ENCODE data around the gene TMEM184A. TPM values are rescaled to one million over a fixed set of nuclear protein-coding genes. Genes with fewer than 3 reads are reported as not detected.

TMEM184A gene
- total and polyA plus RNA-seq, 2 experiments from 2014 or later: 0.18 to 0.66 TPM

DNA sequence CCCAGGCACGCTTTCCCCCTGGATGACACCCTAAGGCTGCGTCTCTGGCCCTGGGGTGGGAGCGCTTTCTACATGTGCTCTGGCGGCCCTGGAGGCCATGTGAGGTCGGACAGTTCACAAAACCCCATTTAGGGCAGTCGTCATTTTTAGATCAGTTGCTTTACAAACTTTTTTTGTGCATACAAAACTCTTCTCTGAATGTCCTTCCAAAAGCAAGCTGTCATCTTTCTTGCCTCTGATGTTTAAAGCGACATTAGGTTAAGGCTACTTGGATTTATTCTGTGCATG, 19.6 kb downstream of the TMEM184A start:
- DNase-seq (ENCODE audit: low spot score) (peak; percentile 5), ATAC-seq (no peak)
- Mint-ChIP-seq H3K27me3 (ENCODE audit: insufficient read depth, low read depth, poor library complexity) (peaks cover 23% of the 10 kb centered on the region), H3K4me1 (peaks cover 39% of the 10 kb centered on the region), H3K36me3 (ENCODE audit: low read depth) (peaks cover 3% of the 10 kb centered on the region; the same call in 1 of the 3 replicates), H3K9me3 (no peaks in the 10 kb centered on the region), H3K4me3 (peak overlapping the region; percentile 34; the same call in 1 of the 3 replicates), H3K27ac (peak overlapping the region; percentile 81; the same call in 1 of the 2 replicates)
- Histone ChIP-seq H3K27me3 (ENCODE audit: insufficient read depth) (no peaks in the 10 kb centered on the region), H4K20me1 (replicated peaks; ENCODE audit: insufficient read depth) (peaks cover 3% of the 10 kb centered on the region; the same call in 1 of the 2 replicates), H3K4me1 (ENCODE audit: insufficient read depth) (peaks cover 20% of the 10 kb centered on the region), H3K9me2 (ENCODE audit: insufficient read depth) (no peaks in the 10 kb centered on the region), H3K36me3 (ENCODE audit: insufficient read depth) (no peaks in the 10 kb centered on the region), H3K4me2 (peak overlapping the region; percentile 64), H3K79me2 (replicated peaks; ENCODE audit: insufficient read depth) (peaks cover 65% of the 10 kb centered on the region), H3K27ac (ENCODE audit: low read depth) (peak overlapping the region; percentile 90), H3F3A (replicated peaks; ENCODE audit: low read depth) (0 out of 2 replicates have a peak, but pooled peaks cover 11% of the 10 kb centered on the region), H3K4me3 (no peak overlapping the region; the same call in 1 of the 2 replicates), H2AFZ (no peak overlapping the region)
- TF ChIP-seq POLR2AphosphoS5 (IDR thresholded peaks at IDR 0.05; ENCODE audit: low read depth) (no peak), EZH2 (IDR thresholded peaks at IDR 0.05; ENCODE audit: low read depth, unreplicated experiment) (no peak), NANOG (IDR thresholded peaks at IDR 0.05; ENCODE audit: borderline replicate concordance) (no peak)
- TF ChIP-seq, protein P1, sequence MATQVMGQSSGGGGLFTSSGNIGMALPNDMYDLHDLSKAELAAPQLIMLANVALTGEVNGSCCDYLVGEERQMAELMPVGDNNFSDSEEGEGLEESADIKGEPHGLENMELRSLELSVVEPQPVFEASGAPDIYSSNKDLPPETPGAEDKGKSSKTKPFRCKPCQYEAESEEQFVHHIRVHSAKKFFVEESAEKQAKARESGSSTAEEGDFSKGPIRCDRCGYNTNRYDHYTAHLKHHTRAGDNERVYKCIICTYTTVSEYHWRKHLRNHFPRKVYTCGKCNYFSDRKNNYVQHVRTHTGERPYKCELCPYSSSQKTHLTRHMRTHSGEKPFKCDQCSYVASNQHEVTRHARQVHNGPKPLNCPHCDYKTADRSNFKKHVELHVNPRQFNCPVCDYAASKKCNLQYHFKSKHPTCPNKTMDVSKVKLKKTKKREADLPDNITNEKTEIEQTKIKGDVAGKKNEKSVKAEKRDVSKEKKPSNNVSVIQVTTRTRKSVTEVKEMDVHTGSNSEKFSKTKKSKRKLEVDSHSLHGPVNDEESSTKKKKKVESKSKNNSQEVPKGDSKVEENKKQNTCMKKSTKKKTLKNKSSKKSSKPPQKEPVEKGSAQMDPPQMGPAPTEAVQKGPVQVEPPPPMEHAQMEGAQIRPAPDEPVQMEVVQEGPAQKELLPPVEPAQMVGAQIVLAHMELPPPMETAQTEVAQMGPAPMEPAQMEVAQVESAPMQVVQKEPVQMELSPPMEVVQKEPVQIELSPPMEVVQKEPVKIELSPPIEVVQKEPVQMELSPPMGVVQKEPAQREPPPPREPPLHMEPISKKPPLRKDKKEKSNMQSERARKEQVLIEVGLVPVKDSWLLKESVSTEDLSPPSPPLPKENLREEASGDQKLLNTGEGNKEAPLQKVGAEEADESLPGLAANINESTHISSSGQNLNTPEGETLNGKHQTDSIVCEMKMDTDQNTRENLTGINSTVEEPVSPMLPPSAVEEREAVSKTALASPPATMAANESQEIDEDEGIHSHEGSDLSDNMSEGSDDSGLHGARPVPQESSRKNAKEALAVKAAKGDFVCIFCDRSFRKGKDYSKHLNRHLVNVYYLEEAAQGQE (IDR thresholded peaks at IDR 0.05; ENCODE audit: unreplicated experiment): no peak

DNA sequence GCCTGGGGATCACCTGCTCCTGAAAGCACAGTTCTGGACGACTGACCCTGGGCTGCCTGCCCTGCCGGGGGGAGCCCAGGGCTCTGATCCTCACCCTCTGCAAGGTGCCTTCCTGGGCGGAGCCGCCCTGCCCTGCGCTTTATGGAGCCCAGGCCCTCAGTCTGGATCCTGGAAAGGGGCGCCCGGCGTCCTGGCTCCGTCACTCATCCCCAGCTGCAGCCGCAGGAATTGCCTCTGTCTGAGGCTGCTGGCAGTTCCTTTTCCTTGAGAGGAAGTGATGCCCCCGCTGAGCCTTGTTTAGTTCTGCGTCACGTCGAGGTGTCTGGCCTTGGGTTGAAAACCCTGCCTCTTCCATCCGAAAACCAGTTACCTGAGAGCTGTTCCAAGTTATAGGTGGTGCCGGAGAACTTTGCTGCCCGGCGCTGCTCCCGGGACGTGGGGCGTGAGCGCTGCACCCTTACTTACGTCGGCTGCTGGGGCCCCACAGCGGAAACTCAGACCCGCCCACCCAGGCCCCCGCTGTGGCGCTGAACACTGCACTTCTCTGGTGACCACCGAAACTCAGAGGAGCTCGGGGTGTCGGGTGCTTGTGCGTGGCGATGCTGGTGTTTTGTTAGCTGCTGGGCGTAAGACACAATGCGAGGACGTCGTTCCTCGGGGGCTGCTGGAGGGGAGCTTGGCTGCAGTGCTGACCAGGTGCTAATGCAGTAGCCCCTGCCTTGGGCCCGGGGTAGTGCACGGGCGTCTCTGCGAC, 20.1 kb downstream of the TMEM184A start:
- peaks cover 24% of the 10 kb centered on the region for H3K27me3 Mint-ChIP-seq (ENCODE audit: insufficient read depth, low read depth, poor library complexity)
- H3K27me3 ChIP-seq (ENCODE audit: insufficient read depth): no peaks in the 10 kb centered on the region
- H3K4me1 Mint-ChIP-seq: peaks cover 39% of the 10 kb centered on the region
- no peak overlapping the region for H3K27ac Mint-ChIP-seq
- H3K4me1 ChIP-seq (ENCODE audit: insufficient read depth): peaks cover 20% of the 10 kb centered on the region
- no peaks in the 10 kb centered on the region for H3K36me3 ChIP-seq (ENCODE audit: insufficient read depth)
- peak overlapping the region; percentile 90 for H3K27ac ChIP-seq (ENCODE audit: low read depth)
- no peaks in the 10 kb centered on the region for H3K9me3 Mint-ChIP-seq
- no peaks in the 10 kb centered on the region for H3K9me2 ChIP-seq (ENCODE audit: insufficient read depth)
- ATAC-seq: no peak
- H3K4me3 ChIP-seq: no peak overlapping the region; the same call in 1 of the 2 replicates
- H2AFZ ChIP-seq: no peak overlapping the region
- no peak overlapping the region for H3K4me2 ChIP-seq
- TF ChIP-seq, protein P2, sequence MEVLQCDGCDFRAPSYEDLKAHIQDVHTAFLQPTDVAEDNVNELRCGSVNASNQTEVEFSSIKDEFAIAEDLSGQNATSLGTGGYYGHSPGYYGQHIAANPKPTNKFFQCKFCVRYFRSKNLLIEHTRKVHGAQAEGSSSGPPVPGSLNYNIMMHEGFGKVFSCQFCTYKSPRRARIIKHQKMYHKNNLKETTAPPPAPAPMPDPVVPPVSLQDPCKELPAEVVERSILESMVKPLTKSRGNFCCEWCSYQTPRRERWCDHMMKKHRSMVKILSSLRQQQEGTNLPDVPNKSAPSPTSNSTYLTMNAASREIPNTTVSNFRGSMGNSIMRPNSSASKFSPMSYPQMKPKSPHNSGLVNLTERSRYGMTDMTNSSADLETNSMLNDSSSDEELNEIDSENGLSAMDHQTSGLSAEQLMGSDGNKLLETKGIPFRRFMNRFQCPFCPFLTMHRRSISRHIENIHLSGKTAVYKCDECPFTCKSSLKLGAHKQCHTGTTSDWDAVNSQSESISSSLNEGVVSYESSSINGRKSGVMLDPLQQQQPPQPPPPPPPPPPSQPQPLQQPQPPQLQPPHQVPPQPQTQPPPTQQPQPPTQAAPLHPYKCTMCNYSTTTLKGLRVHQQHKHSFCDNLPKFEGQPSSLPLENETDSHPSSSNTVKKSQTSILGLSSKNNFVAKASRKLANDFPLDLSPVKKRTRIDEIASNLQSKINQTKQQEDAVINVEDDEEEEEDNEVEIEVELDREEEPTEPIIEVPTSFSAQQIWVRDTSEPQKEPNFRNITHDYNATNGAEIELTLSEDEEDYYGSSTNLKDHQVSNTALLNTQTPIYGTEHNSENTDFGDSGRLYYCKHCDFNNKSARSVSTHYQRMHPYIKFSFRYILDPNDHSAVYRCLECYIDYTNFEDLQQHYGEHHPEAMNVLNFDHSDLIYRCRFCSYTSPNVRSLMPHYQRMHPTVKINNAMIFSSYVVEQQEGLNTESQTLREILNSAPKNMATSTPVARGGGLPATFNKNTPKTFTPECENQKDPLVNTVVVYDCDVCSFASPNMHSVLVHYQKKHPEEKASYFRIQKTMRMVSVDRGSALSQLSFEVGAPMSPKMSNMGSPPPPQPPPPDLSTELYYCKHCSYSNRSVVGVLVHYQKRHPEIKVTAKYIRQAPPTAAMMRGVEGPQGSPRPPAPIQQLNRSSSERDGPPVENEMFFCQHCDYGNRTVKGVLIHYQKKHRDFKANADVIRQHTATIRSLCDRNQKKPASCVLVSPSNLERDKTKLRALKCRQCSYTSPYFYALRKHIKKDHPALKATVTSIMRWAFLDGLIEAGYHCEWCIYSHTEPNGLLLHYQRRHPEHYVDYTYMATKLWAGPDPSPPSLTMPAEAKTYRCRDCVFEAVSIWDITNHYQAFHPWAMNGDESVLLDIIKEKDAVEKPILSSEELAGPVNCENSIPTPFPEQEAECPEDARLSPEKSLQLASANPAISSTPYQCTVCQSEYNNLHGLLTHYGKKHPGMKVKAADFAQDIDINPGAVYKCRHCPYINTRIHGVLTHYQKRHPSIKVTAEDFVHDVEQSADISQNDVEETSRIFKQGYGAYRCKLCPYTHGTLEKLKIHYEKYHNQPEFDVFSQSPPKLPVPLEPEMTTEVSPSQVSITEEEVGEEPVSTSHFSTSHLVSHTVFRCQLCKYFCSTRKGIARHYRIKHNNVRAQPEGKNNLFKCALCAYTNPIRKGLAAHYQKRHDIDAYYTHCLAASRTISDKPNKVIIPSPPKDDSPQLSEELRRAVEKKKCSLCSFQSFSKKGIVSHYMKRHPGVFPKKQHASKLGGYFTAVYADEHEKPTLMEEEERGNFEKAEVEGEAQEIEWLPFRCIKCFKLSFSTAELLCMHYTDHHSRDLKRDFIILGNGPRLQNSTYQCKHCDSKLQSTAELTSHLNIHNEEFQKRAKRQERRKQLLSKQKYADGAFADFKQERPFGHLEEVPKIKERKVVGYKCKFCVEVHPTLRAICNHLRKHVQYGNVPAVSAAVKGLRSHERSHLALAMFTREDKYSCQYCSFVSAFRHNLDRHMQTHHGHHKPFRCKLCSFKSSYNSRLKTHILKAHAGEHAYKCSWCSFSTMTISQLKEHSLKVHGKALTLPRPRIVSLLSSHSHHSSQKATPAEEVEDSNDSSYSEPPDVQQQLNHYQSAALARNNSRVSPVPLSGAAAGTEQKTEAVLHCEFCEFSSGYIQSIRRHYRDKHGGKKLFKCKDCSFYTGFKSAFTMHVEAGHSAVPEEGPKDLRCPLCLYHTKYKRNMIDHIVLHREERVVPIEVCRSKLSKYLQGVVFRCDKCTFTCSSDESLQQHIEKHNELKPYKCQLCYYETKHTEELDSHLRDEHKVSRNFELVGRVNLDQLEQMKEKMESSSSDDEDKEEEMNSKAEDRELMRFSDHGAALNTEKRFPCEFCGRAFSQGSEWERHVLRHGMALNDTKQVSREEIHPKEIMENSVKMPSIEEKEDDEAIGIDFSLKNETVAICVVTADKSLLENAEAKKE (CRISPR knock-in tag; IDR thresholded peaks at IDR 0.05): no peak
- TF ChIP-seq ZNF114 (CRISPR knock-in tag; IDR thresholded peaks at IDR 0.05): no peak
- peaks cover 3% of the 10 kb centered on the region; the same call in 1 of the 2 replicates for H4K20me1 ChIP-seq (replicated peaks; ENCODE audit: insufficient read depth)
- peaks cover 3% of the 10 kb centered on the region; the same call in 1 of the 3 replicates for H3K36me3 Mint-ChIP-seq (ENCODE audit: low read depth)
- peak; percentile 35 for DNase-seq (ENCODE audit: low spot score)
- H3K79me2 ChIP-seq (replicated peaks; ENCODE audit: insufficient read depth): peaks cover 67% of the 10 kb centered on the region
- H3F3A ChIP-seq (replicated peaks; ENCODE audit: low read depth): 0 out of 2 replicates have a peak, but pooled peaks cover 11% of the 10 kb centered on the region
- no peak overlapping the region for H3K4me3 Mint-ChIP-seq
